ENCODE results near the gene PPP1R37. TPM values are rescaled to one million over a fixed set of nuclear protein-coding genes. Genes with fewer than 3 reads are reported as not detected.

Gene PPP1R37
- total RNA-seq, 1 experiment from 2014 or later, result 26.5 TPM

GRCh38 chr19:45151821-45152503 lies 59.0 kb downstream of the PPP1R37 start:
- DNase-seq (ENCODE audit: low read depth), result no peak

GRCh38 chr19:45152504-45153338 lies 59.7 kb downstream of the PPP1R37 start:
- no peak for DNase-seq (ENCODE audit: low read depth)

DNA sequence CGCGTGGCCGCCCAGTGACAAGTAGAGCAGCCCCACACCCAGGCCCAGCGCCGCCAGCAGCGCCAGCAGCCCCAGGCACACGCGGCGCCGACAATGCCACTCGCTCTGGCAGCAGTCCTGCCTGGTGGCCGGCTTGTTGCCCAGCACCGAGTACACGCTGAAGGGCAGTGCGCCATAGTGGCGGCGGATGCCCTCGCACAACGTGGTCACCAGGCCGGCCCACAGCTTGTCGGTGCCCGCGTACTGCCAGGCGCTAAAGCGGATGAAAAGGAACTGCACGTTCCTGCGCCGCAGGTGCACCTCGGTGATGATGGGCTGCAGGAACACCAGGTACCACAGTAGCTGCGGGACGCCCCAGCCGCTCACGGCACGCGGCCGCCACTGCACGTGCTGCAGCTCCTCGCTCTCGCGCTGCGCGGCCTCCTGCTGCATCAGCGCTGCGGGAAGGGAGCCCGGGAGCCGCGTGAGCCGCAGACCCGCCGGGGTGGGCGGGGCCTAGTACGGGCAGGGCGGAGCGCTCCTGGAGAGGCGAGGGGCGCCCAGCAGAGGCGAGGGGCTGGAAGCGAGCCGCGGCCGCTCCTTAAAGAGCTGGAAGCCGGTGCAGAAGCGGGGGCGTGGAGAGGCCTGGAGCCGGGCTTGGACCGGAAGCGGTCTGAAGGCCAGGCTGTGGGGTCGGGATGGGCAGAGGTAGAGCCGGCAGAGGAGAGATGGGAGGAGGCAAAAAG lies 60.5 kb downstream of the PPP1R37 start:
- DNase-seq (ENCODE audit: low read depth), result no peak

DNA sequence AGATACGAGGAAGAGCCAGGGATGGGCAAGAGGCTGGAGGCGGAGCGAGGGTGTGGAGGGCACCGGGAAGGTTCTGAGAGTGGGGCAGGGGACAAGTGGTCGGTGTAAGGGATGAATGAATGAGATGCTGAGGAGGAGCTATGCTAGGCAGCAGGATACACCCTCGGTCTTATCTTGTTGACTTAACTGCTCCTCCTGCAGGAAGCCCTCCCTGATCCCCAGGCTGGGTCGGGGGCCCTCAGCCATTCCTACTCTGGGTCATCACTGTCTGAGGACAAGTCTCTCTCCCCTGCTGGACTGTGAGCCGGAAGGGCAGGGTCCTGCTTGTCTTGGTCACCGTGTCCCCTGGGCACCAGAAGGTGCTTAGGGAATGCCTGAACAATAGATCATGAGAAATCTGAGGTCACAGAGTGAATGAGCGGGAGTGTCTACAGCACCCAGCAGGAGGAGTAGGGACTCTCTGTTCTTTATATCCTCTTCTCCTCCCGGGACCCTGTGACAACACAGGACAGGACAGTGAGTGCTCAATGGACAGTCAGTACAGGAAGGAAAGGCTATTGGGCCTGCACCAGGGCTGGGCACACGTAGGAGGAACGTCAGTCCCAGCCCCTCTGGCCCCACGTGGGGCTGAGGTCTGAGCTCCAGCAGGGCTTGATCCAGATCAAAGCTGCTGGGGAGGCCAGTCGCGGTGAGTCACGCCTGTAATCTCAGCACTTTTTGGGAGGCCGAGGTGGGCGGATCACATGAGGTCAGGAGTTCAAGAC lies 61.3 kb downstream of the PPP1R37 start:
- DNase-seq (ENCODE audit: low read depth), result peak; percentile 90

DNA sequence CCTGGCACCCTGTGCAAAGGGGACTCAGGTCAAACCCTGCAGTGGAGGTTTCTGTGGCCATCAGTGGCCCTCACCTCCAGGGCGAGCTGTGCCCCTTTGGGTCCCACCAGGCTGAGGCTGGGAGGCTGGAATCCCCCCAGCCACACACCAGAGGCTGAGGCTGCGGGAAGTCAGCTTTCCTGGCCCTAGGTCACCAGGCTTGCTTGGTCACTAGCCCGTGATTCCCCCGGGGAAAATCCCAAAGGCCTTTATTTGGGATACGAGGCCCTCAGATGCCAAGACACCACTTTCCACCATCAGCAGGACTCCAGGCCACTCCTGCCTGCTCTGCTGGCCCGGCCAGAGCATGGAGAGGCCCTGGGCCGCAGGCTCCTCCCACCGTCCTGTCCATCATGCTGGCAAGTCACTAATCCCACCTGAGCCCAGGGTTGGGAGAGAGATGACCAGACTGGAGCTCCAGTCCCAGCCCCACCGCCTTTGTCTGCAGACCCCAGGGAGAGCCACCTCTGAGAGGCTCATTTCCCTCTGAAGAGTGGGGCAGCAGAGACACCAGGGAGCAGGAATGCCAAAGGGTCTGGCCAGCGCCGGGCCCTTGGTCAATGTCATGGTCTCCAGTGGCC lies 63.1 kb downstream of the PPP1R37 start:
- no peak for DNase-seq (ENCODE audit: low read depth)

- DNase-seq (ENCODE audit: low read depth), result no peak
Measured at GRCh38 chr19:45156751-45157150, 63.8 kb downstream of the PPP1R37 start.

GRCh38 chr19:45158503-45159209 lies 65.7 kb downstream of the PPP1R37 start:
- DNase-seq (ENCODE audit: low read depth), result no peak

DNA sequence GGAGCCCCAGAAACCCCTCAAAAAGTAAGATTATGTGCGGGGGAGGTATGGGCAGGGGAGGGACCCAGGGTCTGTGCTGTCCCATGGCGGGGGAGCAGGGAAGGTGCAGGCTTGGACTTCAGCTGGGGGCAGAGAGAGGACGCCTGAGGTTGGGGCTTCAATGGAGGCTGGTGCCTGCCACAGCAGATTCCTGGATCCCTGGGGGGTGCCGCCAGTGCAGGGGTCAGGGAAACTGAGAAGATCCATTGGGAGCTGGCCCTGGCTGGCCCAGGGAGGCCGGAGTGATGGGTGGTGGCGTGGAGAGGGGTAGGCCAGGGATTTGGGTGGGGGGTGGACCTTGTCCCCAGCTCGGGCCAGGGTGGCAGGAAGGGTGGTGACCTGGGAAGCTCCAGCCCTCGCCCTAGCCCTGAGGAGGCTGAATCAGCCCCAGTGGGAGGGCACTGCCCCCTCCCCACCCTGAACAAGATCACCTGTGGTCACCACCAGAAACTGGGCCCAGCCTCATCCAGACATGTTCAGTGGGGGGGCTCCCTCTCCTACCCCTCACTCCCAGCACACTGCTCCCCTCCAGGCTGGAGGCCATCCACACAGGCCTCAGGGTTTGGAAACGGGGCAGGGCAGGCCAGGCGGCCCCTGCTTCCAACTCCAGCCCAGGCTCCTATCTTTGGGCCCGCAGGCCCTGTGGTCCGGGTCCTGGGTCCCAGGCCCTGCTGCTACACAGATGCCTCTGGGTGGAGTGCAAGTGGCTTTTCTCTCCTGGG lies 66.4 kb downstream of the PPP1R37 start:
- no peak for DNase-seq (ENCODE audit: low read depth)

GRCh38 chr19:45159971-45160324 lies 67.0 kb downstream of the PPP1R37 start:
- DNase-seq (ENCODE audit: low read depth), result no peak

DNA sequence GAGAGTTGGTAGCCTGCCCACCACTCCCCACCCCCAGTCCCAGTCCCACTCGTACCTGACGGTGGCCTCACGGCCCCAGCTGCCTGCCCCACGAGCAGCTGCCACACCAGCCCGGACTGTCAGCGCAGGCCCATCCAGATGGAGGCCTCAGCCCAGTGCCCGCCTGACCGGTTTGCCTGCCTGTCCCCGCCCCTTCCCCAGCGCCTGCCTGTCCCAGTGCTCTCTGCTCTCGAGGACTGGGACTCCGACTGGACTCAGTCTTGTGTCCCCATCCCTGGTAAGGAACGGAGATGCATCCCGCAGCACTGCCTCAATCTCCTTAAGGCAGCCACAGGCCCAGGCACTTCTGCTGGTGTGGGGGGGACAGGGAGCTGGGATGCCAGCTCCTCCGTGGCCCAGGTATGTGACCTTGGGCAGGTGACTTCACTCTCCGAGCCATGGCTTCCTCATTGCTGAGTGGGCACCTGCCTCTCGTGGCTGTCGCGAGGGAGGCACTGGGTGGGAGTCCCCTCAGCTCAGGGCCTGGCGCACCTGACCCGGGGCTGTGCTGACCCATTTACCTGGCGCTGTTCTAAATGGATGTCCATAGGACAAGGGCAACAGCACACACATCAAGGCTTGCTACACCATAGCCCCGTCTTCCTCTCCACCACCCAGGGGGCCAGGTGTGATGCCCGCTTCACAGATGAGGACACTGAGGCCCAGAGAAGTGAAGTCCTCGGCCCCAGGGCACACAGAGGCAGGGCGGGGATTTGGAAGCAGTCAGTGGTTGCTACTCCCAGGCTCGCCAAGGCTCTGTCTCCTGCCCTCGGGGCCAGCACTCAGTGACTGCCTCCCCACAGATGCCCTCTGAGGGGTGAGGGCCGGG lies 68.1 kb downstream of the PPP1R37 start, which contains the start of gene NKPD1:
Gene NKPD1, minus strand, starts transcription at position 113 of the 868 bp plus-strand sequence. CDS start 832 bp downstream, outside the sequence.
- DNase-seq (ENCODE audit: low read depth), result no peak

DNA sequence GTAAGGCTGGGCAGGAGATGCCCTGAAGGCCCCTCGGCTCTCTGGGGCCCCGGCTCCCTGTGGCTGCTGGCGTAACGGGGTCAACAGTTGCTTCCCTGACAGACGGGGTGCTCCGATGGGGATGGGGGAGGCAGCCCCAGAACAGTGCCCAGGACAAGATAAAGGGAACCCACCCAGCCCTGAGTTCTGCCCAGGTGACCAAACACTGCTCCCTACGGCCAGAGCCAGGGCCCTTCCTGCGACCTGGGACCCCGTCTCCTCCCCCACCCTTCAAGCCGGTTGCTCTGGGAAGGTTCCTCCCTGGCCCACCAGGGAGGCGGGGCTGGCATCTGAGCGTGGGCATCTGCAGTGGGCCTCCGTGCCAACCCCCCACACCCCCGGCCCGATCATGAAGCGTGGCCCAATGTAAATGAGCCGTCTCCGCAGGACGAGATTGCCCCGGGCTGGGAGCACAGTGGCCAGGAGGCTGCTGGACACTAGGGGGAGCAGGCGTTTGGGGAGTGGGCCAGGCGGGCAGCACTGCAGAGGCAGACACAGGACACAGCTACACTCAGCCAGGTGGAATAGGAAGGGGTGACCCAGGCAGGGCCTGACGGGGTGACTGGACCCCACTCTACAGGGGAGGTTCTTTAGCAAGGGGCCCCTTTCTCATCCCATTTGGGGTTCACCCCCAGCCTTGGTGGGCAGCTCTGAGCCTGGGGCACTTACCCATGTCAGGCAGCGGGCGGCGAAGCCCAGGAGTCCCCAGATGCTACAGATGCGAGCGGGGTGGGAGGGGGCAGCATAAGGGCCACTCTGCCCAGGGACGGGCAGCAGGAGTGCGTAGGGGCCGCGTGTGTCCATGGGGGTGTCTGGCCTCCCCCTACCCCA lies 69.0 kb downstream of the PPP1R37 start:
- DNase-seq (ENCODE audit: low read depth), result peak; percentile 37

DNA sequence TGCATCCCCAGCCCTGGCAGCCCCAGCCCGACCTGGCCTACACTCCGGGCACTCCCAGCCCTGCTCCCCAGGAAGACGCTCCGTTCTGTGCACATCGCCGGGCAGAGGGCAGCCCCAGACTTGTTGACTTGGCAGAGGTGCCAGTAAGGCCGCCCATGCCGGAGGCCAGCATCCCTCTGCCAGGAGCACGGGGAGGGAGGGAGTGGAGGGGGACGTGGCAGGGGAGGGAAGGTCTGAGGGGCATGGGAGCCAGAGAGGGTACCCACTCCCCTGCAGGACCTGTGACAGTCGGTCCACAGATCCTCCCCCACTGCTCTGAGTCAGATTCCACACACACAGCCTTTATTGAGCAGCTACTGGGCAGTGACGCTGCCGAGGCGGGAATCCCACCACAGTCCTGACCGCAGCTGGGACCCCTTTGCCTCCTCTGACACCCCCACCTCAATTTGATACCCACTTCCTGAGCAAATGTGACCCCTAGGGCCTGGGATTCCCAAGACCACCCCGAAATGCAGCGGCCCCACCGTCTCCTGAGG lies 69.7 kb downstream of the PPP1R37 start:
- DNase-seq (ENCODE audit: low read depth), result no peak

DNA sequence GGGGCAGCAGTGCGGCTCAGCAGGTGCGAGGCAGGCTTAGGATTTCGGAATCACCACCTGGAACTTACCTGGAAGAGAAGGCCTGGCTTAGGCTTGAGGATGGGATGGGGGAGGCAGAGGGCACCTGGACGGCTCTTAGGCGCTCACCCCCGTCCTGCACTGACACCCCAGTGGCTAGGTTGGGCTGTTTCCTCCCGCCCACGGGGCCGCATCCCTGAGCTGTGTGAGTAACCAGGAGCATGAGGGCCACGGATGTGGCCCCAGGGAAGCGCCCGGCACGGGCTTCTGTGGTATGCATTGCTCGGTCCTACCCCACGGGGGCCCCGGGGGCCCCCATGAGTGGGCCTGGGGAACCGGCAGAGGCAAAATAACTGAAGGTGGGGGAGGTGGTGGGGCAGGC lies 70.2 kb downstream of the PPP1R37 start:
- DNase-seq (ENCODE audit: low read depth), result no peak

DNA sequence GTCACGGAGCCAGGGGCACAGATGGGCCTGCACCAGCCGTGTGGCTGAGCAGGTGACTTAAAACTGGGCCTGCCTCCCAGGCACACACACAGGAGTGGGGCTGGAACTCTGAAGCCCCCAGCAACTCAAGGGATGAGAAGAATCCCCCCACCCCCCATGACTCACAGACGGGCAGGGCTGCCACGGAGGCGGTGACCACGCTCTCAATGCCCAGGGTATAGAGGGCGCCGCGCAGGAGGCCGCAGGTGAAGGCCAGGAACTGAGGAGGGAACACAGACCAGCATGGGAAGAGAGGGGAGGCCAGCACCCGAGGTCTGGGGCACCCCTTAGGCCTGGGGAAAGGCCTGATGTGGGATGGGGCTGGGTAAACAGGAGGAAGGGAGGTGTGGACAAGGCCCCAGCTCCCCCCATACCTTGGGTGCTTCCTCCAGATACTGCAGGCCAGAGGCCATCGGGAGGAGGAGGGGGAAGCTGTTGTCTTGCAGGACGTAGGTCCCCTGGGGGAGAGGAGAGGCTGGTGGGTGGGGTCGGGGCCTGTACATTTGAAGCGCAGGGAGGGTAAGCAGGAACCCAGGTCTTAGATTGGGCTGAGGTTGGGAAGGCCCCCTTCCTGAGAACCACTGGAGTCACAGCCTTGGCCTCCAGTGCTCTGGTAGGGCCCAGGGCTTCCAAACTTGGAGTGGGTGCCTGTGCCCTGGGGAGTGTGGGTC lies 70.9 kb downstream of the PPP1R37 start:
- DNase-seq (ENCODE audit: low read depth), result no peak

DNA sequence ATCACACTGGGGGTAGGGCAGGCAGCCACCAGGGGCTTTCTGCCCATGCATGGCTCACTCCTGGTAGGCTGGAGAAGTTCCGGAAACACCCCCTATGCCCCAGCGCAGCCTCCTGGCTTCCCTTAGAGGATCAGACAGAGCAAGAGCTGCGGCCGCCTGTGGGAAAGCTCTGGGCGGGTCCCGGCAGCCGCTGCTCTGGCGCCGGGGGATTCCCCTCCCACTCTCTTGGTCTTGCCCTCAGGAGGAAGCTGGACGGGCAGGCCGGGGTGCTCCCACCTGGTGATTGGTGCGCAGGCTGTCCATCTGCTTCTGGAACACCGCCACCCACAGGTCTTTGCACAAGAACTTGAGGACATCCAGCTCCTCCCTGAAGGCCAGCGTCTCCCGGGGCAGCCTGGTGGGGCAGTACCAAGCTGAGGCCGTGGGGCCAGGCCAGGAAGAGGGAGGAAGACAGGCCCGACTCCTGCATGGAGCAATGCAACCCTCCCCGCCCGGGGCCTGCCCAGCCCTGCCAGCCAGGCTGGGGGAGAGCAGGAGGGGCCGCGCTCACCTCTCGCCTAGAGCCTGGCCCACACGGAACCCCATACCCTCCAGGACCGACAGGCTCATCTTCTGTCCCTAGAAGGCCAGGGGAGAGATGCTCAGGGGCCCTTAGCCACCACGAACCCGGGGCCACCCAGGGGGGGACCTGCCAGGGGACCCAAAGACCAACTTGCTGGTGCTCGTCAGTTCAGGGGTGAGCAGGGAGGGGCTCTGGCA lies 71.8 kb downstream of the PPP1R37 start:
- DNase-seq (ENCODE audit: low read depth), result peak; percentile 79

Measured in HT1080 (cell line).